Activated T-cell treated with anti-CD3 and anti-CD28 coated beads for 48 hours (primary cell): ENCODE results near the gene APP.

Source experiments
- DNase-seq: peaks from one replicate; pipeline ENCODE4 v3.0.0-alpha.2; 2020; ENCODE audit warnings: low read depth

APP gene

DNA sequence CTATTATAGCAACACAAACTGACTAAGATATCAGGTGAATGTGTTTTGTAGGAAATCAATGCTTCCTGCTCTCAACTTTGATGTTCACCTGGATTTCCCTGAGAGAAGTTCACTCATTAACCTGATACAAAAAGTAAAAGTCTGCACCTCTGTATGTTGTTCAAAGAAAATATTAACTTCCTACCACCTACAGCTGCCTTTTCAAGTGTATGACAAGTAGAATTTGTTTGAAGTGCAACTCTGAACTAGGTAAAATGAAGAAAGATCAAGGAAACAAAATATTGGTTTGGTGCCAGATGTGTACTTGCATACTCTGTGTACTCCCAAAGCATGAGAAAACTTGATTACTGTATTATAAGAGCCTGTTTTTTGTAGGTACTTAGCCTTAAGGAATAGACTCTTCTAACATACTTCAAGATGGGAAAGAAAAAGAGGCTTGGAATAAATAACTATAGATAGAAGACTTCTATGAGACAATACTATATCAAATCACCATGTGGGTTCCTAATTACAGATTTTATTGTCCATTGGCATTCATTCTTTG lies 193.4 kb downstream of the APP start:
- DNase-seq: no peak

DNA sequence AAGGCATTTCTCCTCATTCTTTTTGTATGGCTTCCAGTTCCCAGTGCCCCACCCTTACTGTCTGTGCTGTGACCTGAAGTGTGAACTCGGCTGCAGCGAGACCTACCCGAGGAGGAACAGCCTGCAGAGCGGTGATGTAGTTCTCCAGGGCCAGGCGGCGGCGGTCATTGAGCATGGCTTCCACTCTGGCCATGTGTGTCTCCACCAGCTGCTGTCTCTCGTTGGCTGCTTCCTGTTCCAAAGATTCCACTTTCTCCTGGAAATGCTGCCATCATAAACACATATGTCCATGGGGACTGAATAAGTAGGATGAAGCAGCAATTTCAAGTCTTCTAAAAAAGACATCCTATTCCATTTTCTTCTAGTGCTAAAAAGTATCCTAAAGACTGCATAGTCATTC lies 195.6 kb downstream of the APP start:
- no peak for DNase-seq

GRCh38 chr21:25970254-25970930 lies 200.2 kb downstream of the APP start:
- DNase-seq: no peak

DNA sequence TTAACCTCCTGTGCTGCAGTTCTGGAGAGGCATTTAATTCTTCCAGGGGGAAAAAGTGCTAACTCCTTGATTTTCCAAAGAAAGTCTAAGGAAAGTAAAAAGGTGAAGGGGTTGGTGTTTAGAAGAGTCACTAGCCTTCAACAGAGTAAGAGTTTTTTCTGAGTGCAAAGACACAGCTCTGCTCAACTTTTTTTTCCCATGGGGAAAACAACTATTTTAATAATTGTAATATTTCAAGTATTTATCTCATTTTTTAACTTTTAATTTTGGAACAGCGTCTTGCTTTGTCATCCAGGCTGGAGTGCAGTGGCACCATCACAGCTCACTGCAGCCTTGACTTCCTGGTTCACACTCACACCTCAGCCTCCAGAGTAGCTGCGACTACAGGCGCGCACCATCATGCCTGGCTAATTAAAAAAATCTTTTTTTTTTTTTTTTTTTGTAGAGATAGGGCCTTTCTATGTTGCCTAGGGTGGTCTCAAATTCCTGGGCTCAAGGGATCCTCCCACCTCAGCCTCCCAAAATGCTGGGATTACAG lies 202.6 kb downstream of the APP start:
- DNase-seq: no peak

DNA sequence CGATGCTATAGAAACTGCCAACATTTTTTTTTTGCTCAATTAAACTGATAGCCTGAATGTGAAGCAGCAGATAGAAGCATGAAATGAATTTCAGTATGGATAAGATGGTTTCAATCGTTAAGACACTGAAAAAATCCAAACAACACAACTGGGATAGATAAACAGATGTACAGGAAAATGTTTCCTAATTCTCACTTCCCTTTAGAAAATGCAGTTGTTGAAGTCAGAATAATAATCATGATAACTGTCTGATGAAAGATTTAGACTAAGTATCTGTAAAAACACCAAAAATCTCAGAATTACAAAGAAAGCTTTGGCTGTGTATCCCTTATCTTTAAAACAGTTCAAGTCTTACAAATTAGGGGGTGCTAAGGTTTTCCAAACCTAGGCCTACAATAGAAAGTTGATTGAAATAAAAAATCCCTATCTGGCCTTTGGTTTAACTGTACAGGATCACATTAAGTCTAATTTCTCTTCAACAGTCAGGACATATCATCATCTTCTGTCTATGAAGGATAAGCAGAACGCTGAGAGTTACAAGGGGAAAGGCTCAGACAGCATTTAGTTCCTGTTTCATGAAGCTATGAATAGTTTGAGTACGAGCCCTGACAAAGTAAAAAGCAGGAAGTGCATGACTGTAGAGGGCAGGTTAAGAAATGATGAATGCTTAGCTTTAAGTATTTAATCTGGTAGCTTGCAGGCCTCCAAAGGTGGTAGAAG lies 203.2 kb downstream of the APP start:
- no peak for DNase-seq

- DNase-seq: no peak
Measured at GRCh38 chr21:25965951-25966707, 204.4 kb downstream of the APP start.

- DNase-seq: no peak
Measured at GRCh38 chr21:25964926-25965325, 205.6 kb downstream of the APP start.

DNA sequence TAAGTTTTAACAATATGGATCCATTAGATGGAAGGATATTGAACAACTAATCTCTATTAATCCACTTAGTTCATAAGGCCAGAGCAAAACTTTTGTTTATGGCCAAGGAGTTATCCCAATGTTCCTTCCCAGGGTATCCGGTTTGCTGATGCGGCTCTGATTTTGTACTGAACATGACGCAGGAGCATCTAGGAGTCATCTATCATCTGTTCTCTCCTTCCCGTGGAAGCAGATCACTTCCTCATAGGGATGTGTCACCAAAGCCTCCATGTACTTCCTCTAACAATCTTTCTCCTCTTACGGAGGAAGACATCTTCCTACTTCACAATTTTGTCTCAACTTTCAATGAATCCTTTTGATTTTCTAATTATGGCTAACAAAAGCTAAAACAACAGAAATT lies 206.6 kb downstream of the APP start:
- DNase-seq: no peak

- DNase-seq: no peak
Measured at GRCh38 chr21:25963181-25963580, 207.4 kb downstream of the APP start.

DNA sequence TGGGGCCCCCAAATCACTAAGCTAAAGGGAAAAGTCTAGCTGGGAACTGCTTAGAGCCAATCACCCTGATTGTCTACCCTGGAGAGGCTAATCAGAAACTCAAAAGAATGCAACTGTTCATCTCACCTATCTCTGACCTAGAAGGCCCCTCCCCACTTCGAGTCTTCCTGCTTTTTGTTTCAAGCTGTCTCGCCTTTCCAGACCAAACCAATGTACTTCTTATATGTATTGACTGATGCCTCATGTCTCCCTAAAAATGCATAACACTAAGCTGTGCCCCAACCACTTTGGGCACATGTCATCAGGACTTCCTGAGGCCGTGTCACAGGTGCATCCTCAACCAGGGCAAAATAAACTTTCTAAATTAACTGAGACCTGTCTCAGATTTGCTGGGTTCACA lies 209.5 kb downstream of the APP start:
- DNase-seq: no peak

- no peak for DNase-seq
Measured at GRCh38 chr21:25960402-25960801, 210.2 kb downstream of the APP start.

DNA sequence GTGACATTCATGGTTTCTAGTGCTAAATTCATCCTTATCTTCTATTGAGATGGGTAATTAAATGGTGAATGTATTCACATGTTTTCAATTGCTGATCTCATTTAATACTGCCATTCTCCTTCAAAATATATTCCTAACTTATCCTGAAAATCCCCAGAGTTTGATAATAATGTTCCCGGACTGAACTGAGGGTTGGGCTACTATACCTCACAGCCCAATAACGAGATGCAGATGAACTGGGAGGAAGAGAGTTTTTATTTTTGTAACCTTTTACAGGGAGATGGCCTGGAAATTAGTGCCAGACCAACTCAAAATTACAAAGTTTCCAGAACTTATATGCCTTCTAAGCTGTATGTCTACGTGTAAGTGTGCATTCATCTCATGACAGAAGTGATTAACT lies 210.8 kb downstream of the APP start:
- DNase-seq: no peak

GRCh38 chr21:25956993-25957714 lies 213.4 kb downstream of the APP start:
- DNase-seq: no peak

GRCh38 chr21:25955646-25956045 lies 214.9 kb downstream of the APP start:
- DNase-seq: no peak

- no peak for DNase-seq
Measured at GRCh38 chr21:25953659-25954058, 216.9 kb downstream of the APP start.

DNA sequence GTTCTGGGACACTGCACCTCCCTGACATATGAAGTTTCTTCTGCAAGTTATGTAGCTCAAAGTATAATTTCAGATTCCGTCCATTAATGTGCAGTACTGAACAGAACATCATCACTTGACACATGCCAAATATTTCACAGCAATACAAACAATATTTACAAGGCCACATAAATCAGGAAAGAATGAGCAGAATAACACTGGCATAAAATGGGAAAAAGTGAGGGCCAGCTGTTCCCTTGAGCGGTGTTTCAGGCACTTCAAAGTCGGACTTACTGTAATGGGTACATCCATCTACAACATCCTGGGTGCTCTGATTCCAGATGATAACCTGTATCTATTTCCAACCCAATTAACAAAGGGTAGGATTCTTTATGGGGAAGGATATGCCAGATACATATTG lies 217.4 kb downstream of the APP start:
- no peak for DNase-seq

DNA sequence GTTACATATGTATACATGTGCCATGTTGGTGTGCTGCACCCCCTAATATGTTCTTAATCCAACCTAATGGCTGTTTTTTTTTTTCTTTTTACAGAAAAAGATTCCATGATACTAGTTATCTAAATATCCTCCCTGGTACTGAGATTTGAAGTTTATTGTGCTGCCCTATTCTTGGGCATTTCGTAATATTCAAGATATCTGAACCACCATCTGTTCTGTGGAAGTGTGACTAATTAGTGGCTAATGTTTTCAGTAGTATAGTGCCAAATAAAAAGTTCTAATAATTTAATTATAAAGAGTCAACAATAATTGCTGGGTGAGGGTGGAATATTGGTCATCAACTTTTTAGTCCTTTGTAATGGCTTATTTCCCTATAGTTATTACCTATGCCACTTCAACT lies 218.3 kb downstream of the APP start:
- no peak for DNase-seq

DNA sequence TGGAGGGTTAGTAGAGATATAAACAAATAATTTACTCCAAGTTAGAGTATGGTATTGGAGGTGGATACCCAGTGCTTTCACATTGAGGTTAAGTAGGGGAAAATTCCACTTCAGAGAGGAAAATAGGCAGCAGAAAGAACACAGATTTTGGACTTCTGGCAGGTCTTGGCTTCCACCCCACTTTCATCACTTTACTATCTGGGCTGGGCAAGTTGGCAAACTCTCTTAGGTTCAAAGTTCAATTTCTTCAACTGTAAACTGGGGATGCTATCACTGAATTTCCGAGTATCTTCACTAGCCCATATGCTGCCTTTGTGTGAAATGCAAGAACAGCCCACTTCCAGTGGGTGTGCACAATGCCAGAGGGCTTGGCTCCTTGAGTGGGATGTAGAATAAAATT lies 220.9 kb downstream of the APP start:
- no peak for DNase-seq

DNA sequence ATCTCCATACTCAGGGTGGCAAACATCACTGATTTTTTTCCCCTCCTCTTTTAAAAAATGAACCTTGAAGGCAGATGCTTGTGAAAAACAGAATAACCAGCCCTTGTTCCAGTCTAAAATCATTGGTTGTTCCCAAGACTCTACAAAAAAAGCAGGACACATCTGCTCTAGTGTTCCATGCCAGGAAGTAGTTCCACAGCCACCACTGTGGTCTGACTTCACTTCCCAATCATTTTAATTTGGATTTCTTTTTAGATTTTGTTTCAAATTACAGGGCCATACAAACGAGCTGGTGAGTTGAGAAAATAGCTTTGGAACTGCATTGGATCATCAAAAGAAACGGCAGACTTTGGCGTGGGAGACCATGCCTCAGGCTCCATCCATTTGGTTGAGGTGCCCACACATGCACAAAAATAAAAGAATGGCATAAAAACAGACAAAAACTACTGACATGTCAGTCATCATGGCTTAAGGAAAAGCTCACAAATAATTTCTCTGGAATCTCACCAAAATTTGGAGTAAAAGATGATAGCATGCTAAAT lies 225.8 kb downstream of the APP start:
- DNase-seq: no peak

DNA sequence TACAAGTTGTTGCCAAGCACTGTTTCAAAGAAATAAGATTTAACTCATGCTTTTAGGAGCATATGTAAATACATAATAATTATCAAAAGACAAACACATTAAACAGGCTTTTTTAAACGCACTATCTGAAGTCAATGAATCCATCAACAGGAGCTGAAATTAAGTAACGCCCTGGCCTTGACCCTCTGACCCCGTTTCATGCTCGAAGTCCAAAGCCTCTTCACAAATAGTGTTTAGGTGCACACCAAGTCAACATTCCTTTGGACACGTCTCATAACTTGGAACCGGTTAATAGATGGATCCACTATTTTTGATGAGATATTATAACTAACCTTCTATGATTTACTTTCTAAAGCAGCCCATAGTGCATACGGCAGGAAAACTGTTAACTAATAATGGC lies 226.5 kb downstream of the APP start:
- no peak for DNase-seq

GRCh38 chr21:25942135-25942534 lies 228.4 kb downstream of the APP start:
- no peak for DNase-seq

DNA sequence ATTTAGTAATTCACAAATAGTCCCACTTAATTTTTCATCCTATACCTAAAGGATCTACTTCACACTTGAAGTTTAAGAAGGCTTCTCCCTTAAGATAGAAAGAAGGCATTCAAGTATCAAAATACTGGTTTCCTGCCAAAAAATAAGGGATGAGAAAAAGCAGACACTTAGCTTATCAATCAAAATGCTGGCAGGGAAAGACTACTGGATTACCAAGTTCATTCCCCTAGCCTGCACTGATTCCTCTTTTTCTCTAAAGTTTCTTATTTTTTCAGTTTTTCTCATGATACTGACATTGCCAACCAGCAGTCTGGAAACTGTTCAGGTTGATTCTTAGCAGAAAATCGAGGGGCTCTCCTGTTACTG lies 231.2 kb downstream of the APP start:
- DNase-seq: no peak
